Occipital lobe (tissue), 2 donors: ENCODE results near the gene FRMD4A. TPM values are rescaled to one million over a fixed set of nuclear protein-coding genes. Genes with fewer than 3 reads are reported as not detected.
"Not testable (repeated sequence)": the region's sequence is repeated elsewhere in the genome, so short reads cannot be mapped to it uniquely, and the experiment has no call there.

Experiments used
- DNase-seq: peaks from one replicate; lab custom pipeline; 2025; lab: John Stamatoyannopoulos, UW
- total RNA-seq: library from RNA; depleted of rRNA; stranded (reverse); fragments of >200 nt; gene quantifications from one replicate; pipeline ENCODE4 v1.2.3, GENCODE V29; 2014

Gene FRMD4A
- total RNA-seq, 1 donor from 2014 or later: 153 TPM

DNA sequence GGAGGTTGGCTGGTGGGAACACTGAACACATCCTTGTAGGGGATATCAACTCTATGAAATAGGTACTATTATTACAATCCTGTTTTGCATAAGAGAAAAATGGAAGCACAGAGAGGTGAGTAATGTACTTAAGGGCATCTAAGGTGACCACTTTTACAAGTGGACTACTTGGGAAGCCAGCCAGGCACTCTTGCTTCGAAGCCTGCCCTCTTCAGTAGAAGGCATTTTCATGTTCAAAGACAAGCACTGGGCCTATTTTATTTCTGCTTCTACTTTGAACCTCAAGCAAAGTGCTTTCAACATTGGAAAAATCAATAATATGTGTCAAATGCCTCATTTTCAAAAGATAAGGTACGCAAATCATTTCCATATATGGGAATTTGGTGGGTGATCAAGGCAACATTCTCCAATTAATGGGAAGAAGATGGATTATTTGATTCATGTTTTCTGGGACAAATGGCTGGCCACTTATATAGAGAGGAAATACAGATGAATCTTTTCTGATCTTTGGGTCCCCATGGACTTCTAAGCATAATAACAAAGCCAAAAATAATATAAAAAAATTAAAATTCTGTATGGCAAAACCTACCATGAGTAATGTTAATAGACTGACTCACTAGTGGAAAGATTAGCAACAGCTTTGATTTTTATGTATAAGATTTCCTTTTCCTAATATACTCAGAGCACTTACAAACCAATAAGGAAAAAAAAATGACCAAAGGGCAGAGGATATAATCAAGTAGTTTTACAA is 270.2 kb downstream of the FRMD4A start:
- no peak for DNase-seq

DNA sequence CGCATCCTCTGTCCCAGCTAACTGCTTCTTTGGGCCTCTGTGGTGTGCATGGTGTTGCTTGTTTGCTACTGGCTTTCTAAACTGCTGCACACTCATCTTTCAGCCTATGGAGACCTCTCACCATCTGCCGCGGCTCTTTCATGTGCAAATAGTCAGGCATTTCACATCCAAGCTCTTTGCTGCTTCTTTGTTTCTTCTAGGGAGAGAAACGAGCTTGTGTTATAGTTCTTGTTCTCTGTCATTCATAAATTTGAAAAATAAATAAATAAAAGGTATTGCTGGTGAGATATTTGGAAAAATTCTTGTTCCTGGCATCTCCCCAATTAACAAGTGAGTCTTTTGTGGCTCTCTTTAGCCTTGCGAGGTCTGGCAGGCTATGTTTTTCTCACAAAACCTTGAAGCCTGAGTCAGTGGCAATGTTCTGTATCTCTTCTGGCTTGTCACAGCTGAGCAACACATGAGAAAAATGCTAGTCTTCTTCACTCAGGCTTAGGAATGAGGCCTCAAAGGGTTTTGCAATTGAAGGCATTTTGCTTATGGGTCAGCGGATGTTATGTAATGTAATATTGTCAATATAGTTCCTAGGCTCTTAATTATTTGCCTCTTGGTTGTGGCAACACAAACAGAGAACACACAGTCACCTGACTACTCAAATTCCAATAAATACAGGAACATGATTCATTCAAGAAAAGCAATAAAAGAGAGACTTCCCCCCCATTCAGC is 274.0 kb downstream of the FRMD4A start:
- no peak for DNase-seq

DNA sequence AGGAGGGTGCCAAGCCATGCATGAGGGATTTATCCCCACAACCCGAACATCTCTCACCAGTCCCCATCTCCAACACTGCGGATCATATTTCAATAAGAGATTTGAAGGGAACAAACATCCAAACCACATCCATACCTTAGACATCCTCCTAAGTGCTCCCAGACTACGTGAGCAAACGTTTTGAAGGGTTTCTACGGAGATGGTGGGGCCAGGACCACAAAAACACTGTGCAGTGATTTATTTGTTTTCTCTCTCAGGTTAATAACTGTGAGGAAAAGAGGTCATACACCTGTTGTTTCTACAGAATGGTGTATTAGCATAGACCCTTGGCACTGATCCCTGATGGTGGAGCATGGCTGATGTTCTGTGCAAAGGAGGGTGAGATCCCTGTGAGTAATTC is 277.8 kb downstream of the FRMD4A start:
- DNase-seq: no peak

DNA sequence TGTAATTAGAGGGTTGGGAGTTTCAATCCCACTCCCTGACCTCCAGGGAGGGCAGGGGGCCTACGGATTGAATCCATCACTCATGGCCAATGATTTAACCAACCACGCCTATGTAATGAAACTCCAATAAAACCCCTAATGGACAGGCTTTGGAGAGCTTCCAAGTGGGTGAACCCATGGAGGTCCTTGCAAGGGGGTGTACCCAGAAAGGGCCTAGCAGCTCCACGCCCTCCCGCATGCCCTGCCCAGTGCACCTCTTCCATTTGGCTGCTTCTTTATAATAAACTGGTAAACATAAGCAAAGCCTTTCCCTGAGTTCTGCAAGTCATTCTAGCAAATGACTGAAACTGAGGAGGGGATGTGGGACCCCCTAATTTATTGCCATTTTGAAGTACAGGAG is 280.1 kb downstream of the FRMD4A start:
- no peak for DNase-seq

DNA sequence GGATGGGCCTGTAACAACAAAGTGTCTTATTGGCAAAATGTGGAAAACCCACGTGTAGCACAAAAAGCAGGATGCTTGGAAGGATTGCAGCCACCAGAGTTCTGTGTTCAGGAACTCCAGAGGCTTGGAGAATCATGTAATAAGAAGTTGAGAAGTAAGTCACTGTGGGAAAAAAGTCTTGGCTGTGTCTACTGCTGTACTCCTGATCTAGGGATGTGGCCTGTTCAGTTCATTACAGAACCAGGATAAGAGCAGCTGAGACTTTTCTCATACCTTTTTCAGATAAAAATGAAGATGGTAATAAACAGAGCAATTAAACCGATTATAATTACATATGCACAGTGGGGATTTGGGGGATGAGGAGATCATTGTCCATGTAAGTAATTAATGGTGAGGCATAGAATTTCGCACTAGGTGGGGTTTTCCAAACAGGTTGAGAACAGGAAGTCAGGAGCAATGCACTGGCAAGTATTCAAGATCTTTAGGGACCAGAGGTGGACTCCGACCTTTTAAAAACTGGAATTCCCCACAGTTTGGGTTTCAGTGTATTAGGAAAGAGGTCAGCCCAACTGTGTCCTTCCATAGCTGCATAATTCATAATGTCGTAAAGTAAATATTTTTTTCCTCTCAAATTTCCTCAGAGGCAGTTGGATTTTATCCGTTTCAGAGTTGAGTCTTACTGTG is 281.7 kb downstream of the FRMD4A start:
- no peak for DNase-seq

GRCh38 chr10:14047431-14047830 is 283.3 kb downstream of the FRMD4A start:
- DNase-seq: no peak

DNA sequence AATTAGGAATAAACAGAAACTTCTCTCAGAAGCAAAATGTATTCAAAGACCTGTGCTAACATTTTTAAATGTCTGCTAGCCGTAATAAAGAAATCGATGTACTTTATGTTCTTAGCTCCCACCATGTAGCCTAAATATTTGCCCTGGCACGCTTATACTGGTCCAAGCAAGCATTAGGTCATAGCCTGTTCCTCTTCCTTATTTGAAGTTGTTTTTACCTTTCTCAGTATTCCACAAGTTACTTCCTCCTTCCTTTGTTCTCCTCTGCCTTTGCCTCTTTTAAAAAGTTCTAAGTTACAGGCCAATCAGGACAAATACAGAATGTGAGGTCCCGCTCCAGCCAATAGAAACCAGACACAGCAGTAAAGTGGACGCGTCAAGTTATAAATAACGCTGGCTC is 288.7 kb downstream of the FRMD4A start:
- not testable (repeated sequence) for DNase-seq

GRCh38 chr10:14040787-14041631 is 289.7 kb downstream of the FRMD4A start:
- no peak for DNase-seq

DNA sequence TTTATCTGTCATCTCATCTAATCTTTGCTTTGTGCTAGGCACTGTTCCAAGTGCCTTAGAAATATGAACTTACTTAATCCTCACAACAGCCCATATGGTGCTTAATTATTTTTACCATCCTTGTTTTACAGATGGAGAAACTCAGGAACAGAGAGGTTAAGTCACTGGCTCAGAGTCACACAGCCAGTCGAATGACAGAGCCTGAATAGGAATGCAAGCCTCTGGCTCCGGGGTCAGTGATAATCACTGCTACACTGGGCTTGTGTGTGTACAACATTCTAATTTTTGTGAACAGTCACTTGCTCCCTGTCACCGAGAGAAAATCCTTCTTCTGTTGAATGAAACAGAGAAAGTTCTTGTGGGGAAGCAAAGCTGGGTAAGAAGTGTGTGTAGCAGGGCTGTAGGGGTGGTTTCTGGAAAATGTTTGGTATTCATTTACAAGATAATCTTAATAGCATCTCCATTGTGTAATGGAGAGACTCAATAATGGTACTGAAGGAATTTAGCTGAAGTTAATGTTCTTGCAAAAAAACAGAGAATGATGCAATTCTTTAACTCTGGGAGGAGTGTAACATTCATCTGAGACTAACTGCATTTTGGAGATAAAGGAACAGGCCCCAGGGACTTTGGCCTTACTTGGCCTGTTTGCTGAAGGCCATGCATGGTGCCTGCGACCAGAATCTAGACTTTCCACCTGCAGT is 290.6 kb downstream of the FRMD4A start:
- no peak for DNase-seq

- DNase-seq: no peak
Observed at GRCh38 chr10:14036233-14036632, 294.5 kb downstream of the FRMD4A start.

DNA sequence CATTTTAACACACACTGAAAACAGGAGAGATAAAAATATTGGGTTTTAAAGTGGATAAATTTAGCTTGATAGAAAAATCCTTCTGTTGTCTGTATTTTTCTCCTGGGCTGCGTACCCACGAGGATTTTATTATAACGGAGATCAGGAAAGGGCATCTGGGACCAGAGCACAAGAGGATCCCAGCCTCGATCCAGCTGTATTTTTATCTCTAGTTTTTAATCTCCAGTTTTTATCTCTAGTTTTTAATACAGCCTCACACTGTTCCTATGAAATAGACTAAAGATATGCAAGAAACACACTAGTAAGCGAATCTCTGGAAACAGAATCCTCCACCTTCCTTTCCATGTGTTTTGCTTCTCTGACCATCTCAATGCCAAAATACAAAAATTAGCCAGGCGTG is 295.2 kb downstream of the FRMD4A start:
- no peak for DNase-seq

- DNase-seq: no peak
Observed at GRCh38 chr10:14032406-14032998, 298.2 kb downstream of the FRMD4A start.

- no peak for DNase-seq
Observed at GRCh38 chr10:14026325-14026724, 304.4 kb downstream of the FRMD4A start.

GRCh38 chr10:14025283-14026189 is 305.2 kb downstream of the FRMD4A start:
- DNase-seq: no peak

DNA sequence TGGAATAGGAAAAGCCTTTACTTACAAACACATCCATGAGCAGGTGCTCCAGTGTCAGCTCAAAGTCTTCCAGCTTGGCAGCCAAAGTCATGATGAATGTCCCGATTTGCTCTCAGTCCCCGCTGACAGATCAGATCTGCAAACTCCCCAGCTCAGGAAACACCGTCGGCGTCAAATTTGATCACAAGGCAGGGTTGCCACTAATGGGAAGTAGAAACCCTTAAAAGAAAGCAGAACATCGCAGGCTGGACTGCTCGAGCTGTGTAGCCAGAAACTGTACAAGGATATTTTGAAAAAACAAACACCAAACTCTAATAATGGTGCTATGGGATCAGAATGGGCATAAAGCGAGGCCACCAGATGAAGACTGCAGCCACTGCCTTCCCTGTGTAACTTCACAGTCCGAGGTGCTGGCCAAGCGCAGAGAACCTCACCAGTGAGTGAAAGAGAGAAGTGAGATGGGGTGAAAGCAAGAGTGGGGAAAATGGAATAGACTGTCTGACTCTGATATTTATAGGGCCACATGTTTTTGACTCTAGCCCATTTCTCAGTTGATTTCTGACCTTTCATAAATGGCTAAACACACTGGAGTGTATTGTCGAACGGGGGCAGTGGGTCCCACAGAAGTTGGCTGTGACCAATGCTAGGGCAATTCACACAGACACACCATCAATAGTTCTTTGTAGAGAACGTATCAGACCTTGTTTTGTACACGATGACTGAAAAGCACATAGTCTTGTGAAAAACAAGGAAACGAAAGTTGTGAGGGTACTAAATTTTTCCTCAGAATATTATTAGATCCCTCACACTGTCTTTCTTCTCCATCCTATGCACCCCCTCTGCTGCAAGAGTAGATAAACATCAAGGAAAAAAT is 306.2 kb downstream of the FRMD4A start:
- no peak for DNase-seq

DNA sequence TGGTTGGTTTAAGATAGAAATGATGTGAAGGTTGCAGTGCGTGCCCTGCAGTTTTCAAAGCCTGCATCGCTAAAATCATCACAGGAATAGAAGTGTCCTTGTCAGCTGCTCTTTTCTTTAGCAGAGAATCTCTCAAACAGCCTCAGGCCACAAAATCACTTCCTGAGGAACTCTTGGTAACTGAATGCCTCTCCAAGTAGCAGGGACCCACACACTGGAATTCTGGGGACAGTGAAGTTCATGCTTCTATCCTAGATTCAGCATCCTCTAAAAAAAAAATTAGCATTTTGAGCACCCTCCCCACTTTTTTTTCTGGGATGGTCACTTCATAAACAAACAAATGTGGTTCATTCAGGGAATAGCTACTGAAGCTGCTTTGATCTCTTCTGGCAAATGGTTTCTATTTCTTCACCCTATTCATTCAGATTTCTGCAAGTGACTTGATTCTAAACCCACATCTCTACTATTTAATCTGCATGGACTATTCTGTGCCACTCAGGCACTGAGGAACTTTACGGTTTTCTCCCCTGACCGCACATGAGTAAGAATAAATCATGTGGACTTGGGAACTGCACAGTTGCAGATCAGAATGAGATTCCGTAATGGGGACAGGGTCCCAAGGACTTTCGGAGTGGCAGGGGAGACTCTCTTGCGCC is 306.9 kb downstream of the FRMD4A start:
- DNase-seq: no peak

DNA sequence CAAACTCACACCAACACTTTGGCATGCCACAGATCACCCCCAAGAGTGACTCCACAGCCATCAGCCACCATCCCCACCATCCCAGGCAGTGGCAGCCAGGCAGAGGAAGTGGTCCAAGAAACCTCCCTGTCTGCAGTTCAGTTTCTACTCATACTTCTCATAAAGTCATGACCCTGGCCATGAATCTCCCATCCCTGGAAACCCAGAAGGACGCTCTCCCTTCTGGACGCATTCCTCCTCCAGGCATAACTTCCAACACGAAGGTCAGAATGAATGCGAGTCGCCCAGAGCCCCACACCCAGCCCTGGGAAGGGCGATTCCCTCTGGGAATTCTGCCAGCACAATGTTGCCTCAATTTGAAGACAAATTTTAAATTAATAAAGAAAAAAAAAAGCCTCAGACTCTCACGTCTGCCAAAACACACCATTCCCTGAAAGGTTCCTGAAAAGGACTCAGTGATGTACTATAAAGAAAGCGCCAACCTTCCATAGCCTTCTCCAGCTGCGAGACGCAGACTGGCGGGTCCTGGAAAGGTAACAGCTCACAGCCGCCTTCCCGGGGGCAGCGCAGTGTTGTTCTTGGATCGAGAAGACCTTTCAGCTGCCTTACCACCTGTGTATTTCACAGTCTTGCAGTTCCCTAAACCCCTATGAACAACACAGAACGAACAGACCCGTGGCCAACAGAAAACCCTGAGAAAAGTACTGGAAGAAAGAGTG is 307.6 kb downstream of the FRMD4A start:
- DNase-seq: no peak
